ENCODE data around the gene ZDHHC11. TPM values are rescaled to one million over a fixed set of nuclear protein-coding genes. Genes with fewer than 3 reads are reported as not detected.
A peak's percentile ranks its signal among the peaks of the same experiment; 100 is the strongest.

The ZDHHC11 gene
- total RNA-seq, 4 donors from 2014 or later, result 1.1 to 7.0 (median 3.3) TPM

DNA sequence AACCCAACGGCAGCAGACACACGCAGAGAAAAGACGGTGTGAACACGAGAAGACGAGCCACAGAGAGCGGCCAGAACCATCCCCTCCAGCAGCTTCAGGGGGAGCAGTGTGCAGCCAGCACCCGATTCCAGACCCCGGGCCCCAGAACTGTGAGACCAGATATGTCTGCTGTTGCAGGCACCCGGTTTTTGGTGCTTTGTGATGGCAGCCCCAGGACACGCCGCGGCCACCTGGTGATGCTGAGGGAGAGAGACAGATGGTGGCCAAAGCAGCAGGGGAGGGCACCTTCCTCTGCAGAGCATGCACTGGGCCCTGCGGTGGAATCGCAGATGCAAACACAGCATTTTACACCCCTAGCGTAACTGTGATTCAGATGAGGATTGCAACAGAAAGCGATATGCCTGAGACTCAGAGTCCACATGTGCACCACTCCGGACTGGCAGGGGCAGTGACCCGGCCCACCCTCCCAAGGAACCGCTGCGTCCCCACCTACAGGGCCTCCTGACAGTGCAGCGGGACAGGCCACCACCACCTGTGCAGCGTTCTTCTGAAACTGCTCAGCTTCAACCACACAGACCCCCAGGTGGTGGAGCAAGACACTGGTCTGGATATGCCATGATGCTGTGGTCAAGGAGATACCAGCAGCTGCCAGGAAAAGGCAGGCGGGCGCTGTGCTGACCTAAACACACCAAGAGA is 90.3 kb downstream of the ZDHHC11 start:
- 87 to 97% methylated on average over 18 to 24 of the region's 24 CpGs for WGBS, 2 donors
- intact Hi-C loops (cut with DNase I), result no loop called here
- Histone ChIP-seq H3K9me3 (no peaks in the 10 kb centered on the region), H3K36me3 (peaks cover 0 to 2% (median 0%) of the 10 kb centered on the region in 3 donors), H3K27me3 (no peaks in the 10 kb centered on the region), H3K4me3 (no peak overlapping the region), H3K4me1 (peaks cover 36 to 59% (median 44%) of the 10 kb centered on the region in 3 donors), H3K27ac (no peak overlapping the region)
- TF ChIP-seq, protein P1, sequence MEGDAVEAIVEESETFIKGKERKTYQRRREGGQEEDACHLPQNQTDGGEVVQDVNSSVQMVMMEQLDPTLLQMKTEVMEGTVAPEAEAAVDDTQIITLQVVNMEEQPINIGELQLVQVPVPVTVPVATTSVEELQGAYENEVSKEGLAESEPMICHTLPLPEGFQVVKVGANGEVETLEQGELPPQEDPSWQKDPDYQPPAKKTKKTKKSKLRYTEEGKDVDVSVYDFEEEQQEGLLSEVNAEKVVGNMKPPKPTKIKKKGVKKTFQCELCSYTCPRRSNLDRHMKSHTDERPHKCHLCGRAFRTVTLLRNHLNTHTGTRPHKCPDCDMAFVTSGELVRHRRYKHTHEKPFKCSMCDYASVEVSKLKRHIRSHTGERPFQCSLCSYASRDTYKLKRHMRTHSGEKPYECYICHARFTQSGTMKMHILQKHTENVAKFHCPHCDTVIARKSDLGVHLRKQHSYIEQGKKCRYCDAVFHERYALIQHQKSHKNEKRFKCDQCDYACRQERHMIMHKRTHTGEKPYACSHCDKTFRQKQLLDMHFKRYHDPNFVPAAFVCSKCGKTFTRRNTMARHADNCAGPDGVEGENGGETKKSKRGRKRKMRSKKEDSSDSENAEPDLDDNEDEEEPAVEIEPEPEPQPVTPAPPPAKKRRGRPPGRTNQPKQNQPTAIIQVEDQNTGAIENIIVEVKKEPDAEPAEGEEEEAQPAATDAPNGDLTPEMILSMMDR (IDR thresholded peaks at IDR 0.05), result no peak
- no peak for DNase-seq

DNA sequence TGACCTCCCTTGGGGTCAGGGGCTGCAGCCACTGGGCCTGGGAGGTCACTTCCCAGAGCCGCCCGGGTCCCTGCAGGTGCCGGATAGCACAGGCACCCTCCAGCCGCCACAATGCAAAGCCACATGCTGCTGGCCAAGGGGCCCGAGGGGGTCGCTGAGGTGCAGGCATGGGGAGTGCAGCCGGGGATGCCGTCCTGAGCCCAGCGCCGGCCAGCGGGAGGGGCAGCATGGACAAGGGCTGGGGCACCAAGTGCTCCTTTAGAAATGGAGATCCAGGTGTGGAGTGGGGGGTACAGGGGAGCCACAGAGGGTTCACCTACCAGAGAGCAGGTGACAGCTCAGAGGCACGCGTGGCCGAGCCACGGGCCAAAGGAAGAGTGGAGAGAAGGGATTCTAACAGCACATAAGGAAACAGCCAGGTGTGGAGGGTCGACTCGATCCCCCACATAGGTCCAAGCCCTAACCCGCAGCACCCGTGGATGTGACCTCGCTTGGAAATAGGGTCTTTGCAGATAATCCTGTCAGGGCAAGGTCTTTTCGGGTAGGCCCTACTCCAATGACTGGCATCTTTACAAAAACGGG is 90.9 kb downstream of the ZDHHC11 start:
- no peak for DNase-seq
- Histone ChIP-seq H3K27me3 (no peaks in the 10 kb centered on the region), H3K4me1 (peaks cover 36 to 59% (median 44%) of the 10 kb centered on the region in 3 donors), H3K9me3 (no peaks in the 10 kb centered on the region), H3K36me3 (no peaks in the 10 kb centered on the region), H3K4me3 (no peak overlapping the region), H3K27ac (peak overlapping the region; percentile 53 to 79 (median 74))
- intact Hi-C loops (cut with DNase I), result loop anchor here (5.0 kb wide), 1 partner anchor 82 kb away; no protein-coding TSS in a partner anchor
- WGBS, 2 donors, result 91 to 94% methylated on average over 13 to 17 of the region's 22 CpGs
- TF ChIP-seq, protein P1 (IDR thresholded peaks at IDR 0.05), result no peak
- no peak for TF ChIP-seq POLR2A (IDR thresholded peaks at IDR 0.05)

DNA sequence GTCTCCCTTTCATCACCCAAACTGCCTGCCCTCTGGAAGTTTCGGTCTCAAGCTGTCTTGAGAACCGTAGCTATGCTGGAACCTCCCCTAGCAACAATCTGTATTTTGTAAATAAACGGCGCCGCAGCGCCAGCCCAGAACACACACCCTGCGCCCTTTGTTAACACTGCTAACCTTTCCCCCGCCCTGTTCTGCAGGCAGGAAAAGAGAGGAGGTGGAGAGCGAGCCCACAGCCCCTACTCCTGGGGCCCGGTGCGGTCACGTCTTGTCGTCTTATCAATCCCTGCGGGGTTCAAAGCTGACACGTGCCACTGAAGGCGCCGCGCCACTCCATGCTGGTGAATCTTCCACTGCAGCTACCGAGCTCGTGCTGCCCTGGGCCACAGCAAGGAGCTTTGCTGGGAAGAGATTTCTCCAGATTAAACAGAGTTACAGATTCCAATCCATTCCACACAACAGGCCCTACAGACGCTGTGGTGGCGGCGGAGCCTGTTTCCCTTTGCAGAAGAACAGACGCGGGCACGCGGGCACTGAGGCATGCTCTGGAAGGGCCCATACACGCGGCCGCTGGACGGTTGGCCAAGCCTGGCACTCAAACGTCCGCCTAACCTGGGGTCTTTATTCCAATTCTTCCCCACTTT is 91.6 kb downstream of the ZDHHC11 start:
- H3K27me3 ChIP-seq, result no peaks in the 10 kb centered on the region
- H3K4me1 ChIP-seq, result peaks cover 36 to 59% (median 44%) of the 10 kb centered on the region in 3 donors
- peak overlapping the region in 3 of 4 donors; percentile 14 to 59 (median 17) for H3K4me3 ChIP-seq
- H3K36me3 ChIP-seq, result no peaks in the 10 kb centered on the region
- TF ChIP-seq, protein P1 (IDR thresholded peaks at IDR 0.05), result peak in 1 of 6 experiments; percentile 40
- TF ChIP-seq POLR2A (IDR thresholded peaks at IDR 0.05), result peak in 1 of 4 donors; percentile 55
- DNase-seq, result no peak
- intact Hi-C loops (cut with DNase I), result loop anchor here (5.0 kb wide), 1 partner anchor 83 kb away; no protein-coding TSS in a partner anchor
- H3K9me3 ChIP-seq, result no peaks in the 10 kb centered on the region
- peak overlapping the region; percentile 53 to 79 (median 74) for H3K27ac ChIP-seq
- 20 to 31% methylated on average over 23 to 33 of the region's 33 CpGs for WGBS, 2 donors

DNA sequence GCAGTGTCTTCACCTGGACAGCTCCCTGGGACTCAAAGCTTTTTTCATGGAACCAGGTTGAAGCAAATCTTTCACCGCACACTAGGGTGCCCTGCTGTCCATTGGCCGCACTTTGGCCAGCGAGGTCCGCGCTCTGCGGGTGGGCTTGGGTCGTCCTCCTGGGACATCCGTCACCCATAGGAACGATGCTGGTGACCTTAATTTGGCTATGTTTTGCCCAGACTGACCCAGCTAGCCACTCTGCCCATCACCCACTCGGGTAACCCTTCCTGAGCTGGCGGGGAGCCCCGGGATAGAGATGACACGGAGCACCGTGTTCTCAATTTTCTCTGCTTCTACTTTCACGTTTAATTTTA is 92.1 kb downstream of the ZDHHC11 start:
- Histone ChIP-seq H3K4me1 (peaks cover 36 to 59% (median 44%) of the 10 kb centered on the region in 3 donors), H3K27me3 (no peaks in the 10 kb centered on the region), H3K27ac (peak overlapping the region; percentile 53 to 79 (median 74)), H3K4me3 (peak overlapping the region in 3 of 4 donors; percentile 14 to 59 (median 17)), H3K36me3 (no peaks in the 10 kb centered on the region), H3K9me3 (no peaks in the 10 kb centered on the region)
- no peak for DNase-seq
- TF ChIP-seq, protein P1 (IDR thresholded peaks at IDR 0.05), result no peak
- no peak for TF ChIP-seq POLR2A (IDR thresholded peaks at IDR 0.05)
- intact Hi-C loops (cut with DNase I), result loop anchor here (5.0 kb wide), 1 partner anchor 84 kb away; no protein-coding TSS in a partner anchor
- WGBS, 2 donors, result 53 to 58% methylated on average over 15 of the region's 15 CpGs

Measured in esophagus squamous epithelium (tissue), 5 donors.